MM.1S (cell line): Measurements from ENCODE around the gene LNP1.

Experiments
- CTCF ChIP-seq: fragments of 300-600 bp; sonication (generic); IDR thresholded peaks from 2 replicates; pipeline ENCODE4 v1.5.1; 2016; ENCODE audit warnings: antibody characterized with exemption, low read length, mixed read lengths
- EZH2 ChIP-seq: fragments of 300-600 bp; sonication (generic); optimal IDR thresholded peaks from 2 replicates; pipeline ENCODE3; 2017; ENCODE audit warnings: low read depth, mild to moderate bottlenecking, antibody characterized with exemption, low read length, mixed read lengths
- EZH2phosphoT487 ChIP-seq: fragments of 300-600 bp; sonication (generic); IDR thresholded peaks from 2 replicates; pipeline ENCODE4 v1.6.1; 2018; ENCODE audit warnings: antibody characterized with exemption, low read length

GRCh38 chr3:100471444-100471843 is 70.1 kb downstream of the LNP1 start:
- TF ChIP-seq CTCF (no peak), EZH2phosphoT487 (no peak), EZH2 (no peak)
